ENCODE results near the gene MSANTD1.

The MSANTD1 gene

GRCh38 chr4:3232871-3233271 lies 16.1 kb upstream of the MSANTD1 start:
- DNase-seq (ENCODE audit: low read depth in 2 of 2): no peak

DNA sequence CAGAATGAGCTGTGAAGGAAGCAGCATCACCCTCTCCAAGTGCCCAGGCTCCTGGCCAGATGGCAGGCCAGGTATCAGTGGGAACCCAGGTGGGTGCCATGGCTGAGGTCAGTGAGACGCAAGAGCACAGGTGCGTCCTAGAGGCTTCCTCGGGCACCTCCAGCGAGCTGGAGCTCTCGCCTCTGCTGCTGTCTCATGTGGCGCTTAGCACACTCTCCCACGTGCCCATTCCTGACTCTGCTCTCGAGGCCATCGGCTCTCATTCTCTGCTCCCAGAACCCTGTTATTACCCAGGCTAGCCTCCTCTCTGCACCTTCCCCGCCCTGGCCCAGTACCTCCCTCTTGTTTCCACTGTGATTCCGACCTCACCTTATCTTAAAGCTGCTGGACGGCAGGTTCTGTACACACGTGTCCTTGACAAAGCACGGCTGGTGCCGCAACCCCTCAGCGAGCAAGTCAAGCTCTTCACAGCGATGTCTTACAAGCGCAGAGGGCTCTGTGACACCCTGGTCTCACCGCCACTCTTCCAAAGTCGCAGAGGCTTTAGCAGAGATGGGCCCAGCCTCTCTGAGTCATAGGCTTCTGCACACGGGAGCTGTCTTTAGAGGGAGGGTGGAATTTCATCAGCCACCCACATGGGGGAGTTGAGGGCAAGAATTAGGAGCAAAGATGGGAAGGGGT lies 15.4 kb upstream of the MSANTD1 start:
- no peak for DNase-seq (ENCODE audit: low read depth in 2 of 2)

DNA sequence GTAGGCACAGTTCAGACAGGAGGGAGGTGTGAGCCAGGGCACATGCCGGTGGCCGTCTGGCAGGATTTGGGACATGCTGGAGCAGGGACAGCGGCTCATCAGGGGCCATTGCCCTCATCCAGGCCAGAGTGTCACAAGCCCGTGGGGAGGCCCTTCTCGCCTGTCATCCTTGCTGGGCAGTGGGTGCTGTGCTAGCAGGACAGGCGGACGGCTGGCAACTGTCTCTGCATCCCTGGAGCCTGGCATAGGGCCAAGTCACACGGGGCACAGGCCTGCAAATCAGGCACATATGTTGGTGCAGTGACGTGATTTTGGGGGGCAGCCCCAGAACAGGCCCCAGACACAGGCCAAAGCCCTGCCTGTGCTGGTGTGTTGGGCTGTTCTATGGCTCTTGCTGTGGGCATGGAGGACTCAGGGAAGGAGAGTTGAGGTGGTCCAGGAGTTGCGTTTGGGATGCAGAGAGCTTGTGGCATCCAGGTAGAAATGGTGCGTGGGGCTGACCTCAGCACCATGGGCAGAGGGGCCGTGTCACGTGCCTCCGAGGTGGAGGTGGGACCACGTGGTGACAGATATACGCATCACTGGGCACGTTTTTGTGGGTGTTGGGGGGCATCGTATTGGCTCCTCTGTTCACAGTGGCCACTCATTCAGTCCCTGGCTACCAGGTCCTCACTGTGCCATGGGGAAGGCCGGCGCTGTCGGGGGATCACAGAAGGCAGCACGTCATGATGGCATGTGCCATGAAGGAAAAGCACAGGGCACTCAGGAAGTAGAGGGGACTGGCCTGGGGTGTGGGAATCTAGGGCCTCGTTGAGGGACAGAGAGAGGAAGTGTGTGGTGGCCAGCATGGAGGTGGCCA lies 14.6 kb upstream of the MSANTD1 start:
- no peak for DNase-seq (ENCODE audit: low read depth in 2 of 2)

DNA sequence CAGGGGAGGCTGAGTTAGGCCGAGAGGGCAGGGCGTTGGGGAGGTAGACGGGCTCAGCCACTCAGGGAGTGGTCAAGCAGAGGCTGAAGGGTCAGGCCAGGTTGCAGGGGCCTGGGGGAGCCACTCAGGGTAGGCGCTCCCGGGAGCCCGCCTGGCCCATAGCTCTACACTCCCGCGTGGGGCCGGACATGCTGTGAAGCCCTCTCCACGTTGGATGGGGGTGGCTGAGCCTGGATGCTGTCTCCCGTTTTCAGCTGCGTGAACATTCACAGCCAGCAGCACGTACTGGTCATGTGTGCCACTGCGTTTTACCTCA lies 14.0 kb upstream of the MSANTD1 start:
- DNase-seq (ENCODE audit: low read depth in 2 of 2): no peak

DNA sequence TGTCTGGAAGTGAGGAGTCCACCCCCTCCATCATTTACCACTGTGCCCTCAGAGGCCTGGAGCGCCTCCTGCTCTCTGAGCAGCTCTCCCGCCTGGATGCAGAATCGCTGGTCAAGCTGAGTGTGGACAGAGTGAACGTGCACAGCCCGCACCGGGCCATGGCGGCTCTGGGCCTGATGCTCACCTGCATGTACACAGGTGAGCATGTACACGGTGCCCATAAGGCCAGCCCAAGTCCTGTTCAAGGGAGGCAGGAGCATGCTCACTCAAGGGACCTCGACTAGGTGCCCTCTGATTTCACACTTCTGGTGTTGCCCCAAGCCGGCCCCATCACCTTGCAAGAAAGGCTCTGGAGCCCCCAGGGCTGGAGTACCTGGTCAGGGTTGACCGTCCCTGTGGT lies 13.4 kb upstream of the MSANTD1 start:
- DNase-seq (ENCODE audit: low read depth in 2 of 2): no peak

GRCh38 chr4:3236326-3236878 lies 12.6 kb upstream of the MSANTD1 start:
- DNase-seq (ENCODE audit: low read depth in 2 of 2): no peak

DNA sequence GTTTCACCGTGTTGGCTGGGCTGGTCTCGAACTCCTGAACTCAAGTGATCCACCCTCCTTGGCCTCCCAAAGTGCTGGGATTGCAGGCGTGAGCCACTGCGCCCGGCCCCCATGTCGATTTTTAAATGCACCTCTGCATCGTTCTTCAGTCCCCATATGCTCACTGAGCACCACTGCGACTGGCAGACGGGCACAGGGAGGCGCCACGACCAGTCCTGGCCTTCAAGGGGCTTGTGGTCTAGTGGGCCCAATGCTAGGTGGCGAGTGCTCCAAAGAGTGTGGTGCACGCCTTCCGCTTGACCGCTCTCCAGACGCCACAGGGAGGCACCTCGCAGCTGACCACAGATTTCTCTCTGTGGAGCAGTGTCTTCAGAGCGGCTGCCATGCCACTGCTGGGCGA lies 11.7 kb upstream of the MSANTD1 start:
- no peak for DNase-seq (ENCODE audit: low read depth in 2 of 2)

DNA sequence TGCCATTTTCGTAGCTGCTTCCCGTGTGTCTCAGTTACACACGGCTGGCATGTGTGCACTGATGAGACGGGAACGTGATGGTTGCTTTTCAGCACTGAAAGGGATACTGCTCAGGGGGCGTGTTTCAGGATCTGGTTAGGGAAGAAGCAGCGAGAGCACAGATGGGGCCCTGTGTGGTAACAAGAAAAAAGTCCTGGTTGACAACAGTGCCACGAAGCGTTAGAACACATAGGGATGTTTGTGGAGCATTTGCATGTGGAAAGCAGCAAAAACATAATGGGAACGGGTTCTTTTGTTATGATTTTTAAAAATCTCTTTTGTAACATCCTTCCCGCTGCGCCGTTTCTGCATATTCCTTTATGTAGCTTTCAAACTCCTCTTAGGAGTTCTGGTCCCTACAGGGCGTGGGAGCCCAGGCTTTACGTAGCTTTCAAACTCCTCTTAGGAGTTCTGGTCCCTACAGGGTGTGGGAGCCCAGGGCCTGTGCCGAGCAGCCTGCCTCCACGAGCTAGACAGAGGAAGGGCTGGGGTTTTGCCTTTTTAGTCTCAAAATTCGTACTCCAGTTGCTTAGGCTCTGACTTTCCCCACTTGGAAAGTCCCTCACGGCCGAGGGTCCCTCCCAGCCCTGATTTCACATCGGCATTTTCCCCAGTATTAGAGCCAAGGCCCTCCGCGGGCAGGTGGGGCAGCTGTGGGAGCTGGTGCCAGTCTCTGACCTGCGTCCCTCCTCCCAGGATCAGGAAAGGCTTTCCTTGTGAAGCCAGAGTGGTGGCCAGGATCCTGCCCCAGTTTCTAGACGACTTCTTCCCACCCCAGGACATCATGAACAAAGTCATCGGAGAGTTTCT lies 11.0 kb upstream of the MSANTD1 start:
- no peak for DNase-seq (ENCODE audit: low read depth in 2 of 2)

DNA sequence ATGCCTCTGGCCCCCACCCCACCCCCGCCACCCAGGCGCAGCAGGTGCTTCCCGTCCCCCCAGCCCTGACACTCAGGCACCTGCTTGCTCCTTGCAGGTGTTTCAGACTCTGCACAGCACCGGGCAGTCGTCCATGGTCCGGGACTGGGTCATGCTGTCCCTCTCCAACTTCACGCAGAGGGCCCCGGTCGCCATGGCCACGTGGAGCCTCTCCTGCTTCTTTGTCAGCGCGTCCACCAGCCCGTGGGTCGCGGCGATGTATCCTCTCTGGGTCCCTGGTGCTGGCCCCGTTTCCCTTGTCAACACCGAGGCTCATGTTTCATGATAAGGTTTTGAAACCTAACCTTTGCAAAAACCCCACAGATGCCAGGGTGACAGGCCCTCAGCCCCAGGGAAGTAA lies 10.2 kb upstream of the MSANTD1 start:
- no peak for DNase-seq (ENCODE audit: low read depth in 2 of 2)

DNA sequence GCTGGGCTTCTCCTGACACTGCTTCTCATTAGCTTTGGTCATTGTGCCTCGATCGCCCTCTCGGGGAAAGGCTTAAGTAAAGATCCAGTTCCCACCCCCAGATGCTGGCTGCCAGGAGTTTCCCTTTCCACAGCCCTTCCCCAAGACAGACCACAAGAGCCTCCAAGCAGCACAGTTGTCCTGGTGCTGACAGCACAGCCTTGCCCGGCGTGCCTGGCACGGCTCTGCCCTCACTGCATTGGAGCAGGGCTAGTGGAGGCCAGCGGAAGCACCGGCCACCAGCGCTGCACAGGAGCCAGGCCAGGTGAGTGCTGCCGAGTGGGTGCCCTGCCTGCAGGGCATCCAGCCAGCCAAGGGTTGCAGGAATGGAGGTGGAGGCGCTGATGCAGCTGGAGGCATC lies 9.7 kb upstream of the MSANTD1 start:
- DNase-seq (ENCODE audit: low read depth in 2 of 2): no peak

- no peak for DNase-seq (ENCODE audit: low read depth in 2 of 2)
Observed at GRCh38 chr4:3239998-3240920, 8.7 kb upstream of the MSANTD1 start.

- no peak for DNase-seq (ENCODE audit: low read depth in 2 of 2)
Observed at GRCh38 chr4:3240936-3241522, 7.9 kb upstream of the MSANTD1 start.

DNA sequence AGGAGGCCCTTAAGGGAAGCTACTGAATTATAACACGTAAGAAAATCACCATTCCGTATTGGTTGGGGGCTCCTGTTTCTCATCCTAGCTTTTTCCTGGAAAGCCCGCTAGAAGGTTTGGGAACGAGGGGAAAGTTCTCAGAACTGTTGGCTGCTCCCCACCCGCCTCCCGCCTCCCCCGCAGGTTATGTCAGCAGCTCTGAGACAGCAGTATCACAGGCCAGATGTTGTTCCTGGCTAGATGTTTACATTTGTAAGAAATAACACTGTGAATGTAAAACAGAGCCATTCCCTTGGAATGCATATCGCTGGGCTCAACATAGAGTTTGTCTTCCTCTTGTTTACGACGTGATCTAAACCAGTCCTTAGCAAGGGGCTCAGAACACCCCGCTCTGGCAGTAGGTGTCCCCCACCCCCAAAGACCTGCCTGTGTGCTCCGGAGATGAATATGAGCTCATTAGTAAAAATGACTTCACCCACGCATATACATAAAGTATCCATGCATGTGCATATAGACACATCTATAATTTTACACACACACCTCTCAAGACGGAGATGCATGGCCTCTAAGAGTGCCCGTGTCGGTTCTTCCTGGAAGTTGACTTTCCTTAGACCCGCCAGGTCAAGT lies 6.9 kb upstream of the MSANTD1 start:
- DNase-seq (ENCODE audit: low read depth in 2 of 2): no peak

- no peak for DNase-seq (ENCODE audit: low read depth in 2 of 2)
Observed at GRCh38 chr4:3243136-3243780, 5.7 kb upstream of the MSANTD1 start.

DNA sequence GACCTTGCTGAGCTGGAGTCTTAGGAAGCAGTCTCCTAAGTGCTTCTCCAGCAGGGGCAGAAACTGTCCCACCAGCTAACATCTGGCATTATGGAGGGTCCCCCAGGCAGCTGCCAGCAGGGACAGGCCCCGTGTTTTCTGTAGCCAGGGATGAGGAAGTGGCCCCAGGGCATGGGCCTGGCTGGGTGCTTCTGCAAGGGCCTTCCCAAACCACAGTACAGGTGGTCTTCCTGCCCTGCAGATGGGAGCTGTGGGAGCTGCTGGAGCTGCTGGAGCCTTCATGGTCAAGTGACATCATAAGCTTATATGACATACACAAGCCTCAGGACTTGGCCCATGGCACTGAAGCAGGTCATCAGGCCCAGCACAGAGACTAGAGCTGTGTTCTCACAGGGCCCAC lies 5.0 kb upstream of the MSANTD1 start:
- DNase-seq (ENCODE audit: low read depth in 2 of 2): no peak

DNA sequence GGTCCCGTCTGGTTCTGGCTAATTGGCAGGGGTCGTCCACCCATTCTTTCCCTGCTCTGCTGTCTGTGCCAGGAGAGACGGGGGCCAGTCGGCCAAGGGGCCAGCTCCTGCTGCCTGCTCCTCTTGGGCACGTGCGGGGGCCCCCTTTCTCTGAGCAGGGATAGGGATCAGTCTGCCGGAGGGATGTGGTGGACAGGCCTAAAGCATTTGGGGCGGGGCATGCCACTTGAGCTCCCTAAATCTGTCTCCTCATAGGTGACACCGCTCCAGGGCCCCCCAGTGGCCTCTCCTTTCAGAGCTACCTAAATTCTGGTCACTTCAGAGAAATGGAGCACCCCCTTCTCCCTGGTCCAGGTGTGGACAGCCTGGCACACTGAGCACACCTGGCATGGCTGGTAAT lies 4.2 kb upstream of the MSANTD1 start:
- no peak for DNase-seq (ENCODE audit: low read depth in 2 of 2)

GRCh38 chr4:3245676-3246075 lies 3.3 kb upstream of the MSANTD1 start:
- no peak for DNase-seq (ENCODE audit: low read depth in 2 of 2)

DNA sequence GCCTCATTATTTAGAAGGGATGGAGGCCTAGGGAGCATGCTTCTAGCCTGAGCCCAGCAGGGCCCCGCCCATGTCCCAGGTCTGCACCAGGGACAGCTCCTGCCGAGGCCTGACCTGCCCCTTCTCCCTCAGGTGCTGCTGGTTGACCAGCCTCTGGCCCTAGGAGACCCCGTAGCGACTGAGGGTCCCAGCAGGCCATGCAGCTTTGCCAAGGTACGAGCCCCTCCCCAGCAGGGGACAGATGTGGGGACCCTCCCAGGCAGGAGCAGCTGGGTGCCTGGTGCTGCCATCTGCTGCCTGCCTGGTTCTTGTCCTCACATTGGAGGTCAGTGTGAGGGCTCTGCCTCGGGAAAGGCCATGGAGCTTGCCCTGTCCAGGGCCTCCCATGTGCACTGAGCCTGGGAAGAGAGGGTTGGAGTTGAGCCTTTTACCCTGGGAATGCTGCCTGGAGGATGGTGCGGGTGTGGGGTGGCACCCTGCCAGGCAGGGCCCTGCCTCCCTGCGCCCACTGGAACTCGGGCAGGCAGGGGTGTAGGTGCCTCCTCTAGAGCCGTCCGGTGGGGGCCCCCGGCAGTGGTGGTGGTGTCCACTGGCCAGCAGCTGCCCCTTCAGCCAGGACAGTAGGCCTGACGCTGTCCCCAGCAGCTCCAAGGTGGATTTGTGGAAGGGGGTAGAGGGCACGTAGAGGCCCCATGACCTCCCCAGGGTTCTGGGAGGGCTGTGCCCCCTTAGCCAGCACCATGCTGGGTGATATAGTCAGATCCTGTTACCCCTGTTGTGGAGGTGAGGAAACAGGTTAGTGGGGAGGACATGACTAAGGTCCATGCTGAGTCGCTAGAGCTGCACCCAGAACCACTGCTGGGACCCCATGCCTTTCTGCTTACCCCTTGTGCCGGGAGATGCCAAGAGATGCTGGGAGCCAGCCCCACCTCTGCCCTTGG lies 2.2 kb upstream of the MSANTD1 start:
- DNase-seq (ENCODE audit: low read depth in 2 of 2): no peak
